ENCODE measurements around the gene TFB2M. TPM values are rescaled to one million over a fixed set of nuclear protein-coding genes. Genes with fewer than 3 reads are reported as not detected.

Gene TFB2M
- total RNA-seq, result 15.2 and 19.7 TPM in 2 replicates

GRCh38 chr1:246566128-246566812, at the start of gene TFB2M, which contains the start of gene CNST:
TFB2M (minus strand) TSS chr1:246566261; CDS start chr1:246566138, 123 bp downstream.
CNST (plus strand) TSS chr1:246566456; CDS start chr1:246591563, 25,107 bp downstream.

GRCh38 chr1:246506674-246507481, 59.2 kb downstream of the TFB2M start, which contains the start of gene SMYD3:
SMYD3 (minus strand) TSS chr1:246507279.

Other genes with a start within 250 kb of the TFB2M start
- gene SMYD3, start 59.0 kb downstream of the TFB2M start, total RNA-seq, result 28.0 and 62.3 TPM in 2 replicates
- gene CNST, start 195 bp upstream of the TFB2M start, total RNA-seq, result 32.8 and 34.1 TPM in 2 replicates
- 47.7 and 53.3 TPM in 2 replicates for gene SCCPDH, start 158.1 kb upstream of the TFB2M start, total RNA-seq

Measured in regular cardiac myocyte (primary cell).